Brain microvascular endothelial cell (primary cell): Measurements from ENCODE around the gene SHROOM3.

Source experiments
- DNase-seq: peaks from one replicate; pipeline ENCODE4 v3.0.0-alpha.2; 2020
- H3K27ac ChIP-seq: fragments of 250-450 bp; sonication (Bioruptor Pico); 2 replicates; pipeline ENCODE4 v1.5.1; 2020; ENCODE audit warnings: mild to moderate bottlenecking, moderate library complexity
- H3K27me3 ChIP-seq: fragments of 250-450 bp; sonication (Bioruptor Pico); replicated peaks from 2 replicates; pipeline ENCODE4 v1.5.1; 2020; ENCODE audit warnings: mild to moderate bottlenecking
- H3K36me3 ChIP-seq: fragments of 250-450 bp; sonication (Bioruptor Pico); replicated peaks from 2 replicates; pipeline ENCODE4 v1.5.1; 2020; ENCODE audit warnings: mild to moderate bottlenecking
- H3K4me3 ChIP-seq: 2 replicates; pipeline ENCODE4 v1.5.1; 2011; ENCODE audit warnings: low read depth, mild to moderate bottlenecking, control low read depth, low read length, moderate library complexity
- CTCF ChIP-seq: IDR thresholded peaks from 2 replicates; pipeline ENCODE4 v1.5.1; 2011; ENCODE audit warnings: low read depth, mild to moderate bottlenecking, moderate library complexity, low read length, control low read depth, inconsistent platforms; ENCODE audit errors: missing control alignments
- in situ Hi-C: cut with HindIII; loops from 2 replicates; pipeline ENCODE4 v1.10.0; 2017; ENCODE audit warnings: low sequenced_read_pairs, low pct_ligation_motif_present

Gene SHROOM3

GRCh38 chr4:76623217-76624045 lies 188.4 kb downstream of the SHROOM3 start:
- Histone ChIP-seq H3K4me3 (no peak overlapping the region), H3K36me3 (no peaks in the 10 kb centered on the region), H3K27ac (peak overlapping the region; percentile 86), H3K27me3 (no peaks in the 10 kb centered on the region)
- no peak for TF ChIP-seq CTCF
- in situ Hi-C loops: no loop called here
- peak; percentile 27 for DNase-seq

- Histone ChIP-seq H3K4me3 (no peak overlapping the region), H3K27ac (peak overlapping the region; percentile 86), H3K36me3 (no peaks in the 10 kb centered on the region), H3K27me3 (no peaks in the 10 kb centered on the region)
- peak; percentile 99 for DNase-seq
- in situ Hi-C loops: no loop called here
- TF ChIP-seq CTCF: no peak
These were observed 189.2 kb downstream of the SHROOM3 start for GRCh38 chr4:76624241-76624681.

DNA sequence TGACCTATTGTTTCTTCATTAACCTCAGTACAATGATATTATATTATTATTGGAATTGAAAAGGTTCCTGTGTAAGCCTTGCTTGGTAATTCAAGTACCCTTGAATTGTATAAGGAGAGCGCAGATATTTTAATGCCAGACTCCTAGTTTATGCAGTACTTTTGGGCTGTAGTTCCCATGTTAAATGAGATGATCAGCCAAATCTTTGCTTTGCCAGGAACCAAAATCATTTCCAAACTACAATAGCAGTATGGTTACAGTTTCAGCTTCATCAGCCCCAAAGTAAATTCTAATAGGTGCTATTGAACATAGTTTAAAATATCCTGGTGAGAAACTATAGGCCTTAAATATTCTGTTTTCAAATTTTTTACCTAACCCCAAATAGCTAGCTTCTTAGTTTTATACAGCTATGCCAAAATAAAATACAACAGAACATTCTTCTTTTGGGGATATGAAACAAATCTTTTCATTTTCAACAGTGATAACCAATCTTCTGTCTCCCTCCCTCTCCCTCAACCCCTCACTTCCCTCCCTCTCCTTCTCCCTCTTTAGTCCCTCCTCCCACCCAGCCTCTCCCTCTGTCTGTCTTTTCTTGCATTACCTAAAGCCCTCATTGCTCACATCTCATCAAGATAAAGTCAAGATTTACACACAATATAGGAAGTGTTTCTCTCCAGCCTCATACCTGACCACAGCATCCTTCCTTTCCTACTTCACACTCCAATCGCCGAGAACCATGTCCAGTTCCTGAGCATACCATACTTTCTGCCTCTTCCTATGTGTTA lies 190.1 kb downstream of the SHROOM3 start:
- Histone ChIP-seq H3K4me3 (no peak overlapping the region), H3K27me3 (no peaks in the 10 kb centered on the region), H3K27ac (peak overlapping the region; percentile 86), H3K36me3 (no peaks in the 10 kb centered on the region)
- DNase-seq: no peak
- in situ Hi-C loops: no loop called here
- no peak for TF ChIP-seq CTCF

DNA sequence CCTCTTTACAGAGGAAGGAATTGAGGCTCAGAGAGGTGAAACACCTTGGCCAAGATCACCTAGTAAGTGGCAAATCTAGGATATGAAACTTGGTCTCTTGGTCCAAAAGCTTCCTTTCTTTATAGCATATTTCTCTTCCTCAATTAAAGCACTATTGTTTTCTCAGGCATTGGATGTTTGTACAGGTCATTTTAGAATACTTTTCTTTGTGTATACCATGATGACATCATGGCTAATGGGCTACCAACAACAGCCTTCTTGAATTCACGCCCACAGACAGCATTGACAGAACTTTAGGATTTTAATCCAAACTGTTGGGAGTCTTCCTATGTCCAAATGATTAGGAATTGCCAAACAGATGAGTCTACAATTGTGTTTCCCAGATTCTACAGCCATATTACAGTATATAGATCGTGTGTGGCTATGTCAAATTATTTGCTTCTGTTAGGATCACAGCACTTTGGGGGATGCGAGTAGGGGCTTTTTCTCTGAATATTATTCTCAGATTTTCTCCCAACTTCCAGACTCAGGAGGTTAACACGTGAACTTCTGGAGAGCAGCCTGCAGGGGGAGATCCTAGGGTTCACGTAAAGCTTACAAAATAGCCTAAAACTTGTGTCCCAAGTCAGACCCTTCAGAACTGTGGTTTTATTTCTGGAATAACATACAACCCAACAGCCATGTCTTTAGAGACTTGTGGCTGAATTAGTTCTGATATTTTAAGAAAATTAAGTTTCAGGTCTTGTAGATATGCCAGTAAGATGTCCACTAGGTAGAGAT lies 191.8 kb downstream of the SHROOM3 start:
- H3K4me3 ChIP-seq: no peak overlapping the region
- H3K36me3 ChIP-seq: no peaks in the 10 kb centered on the region
- in situ Hi-C loops: no loop called here
- peak; percentile 72 for TF ChIP-seq CTCF
- DNase-seq: peak; percentile 34
- no peak overlapping the region for H3K27ac ChIP-seq
- H3K27me3 ChIP-seq: no peaks in the 10 kb centered on the region

DNA sequence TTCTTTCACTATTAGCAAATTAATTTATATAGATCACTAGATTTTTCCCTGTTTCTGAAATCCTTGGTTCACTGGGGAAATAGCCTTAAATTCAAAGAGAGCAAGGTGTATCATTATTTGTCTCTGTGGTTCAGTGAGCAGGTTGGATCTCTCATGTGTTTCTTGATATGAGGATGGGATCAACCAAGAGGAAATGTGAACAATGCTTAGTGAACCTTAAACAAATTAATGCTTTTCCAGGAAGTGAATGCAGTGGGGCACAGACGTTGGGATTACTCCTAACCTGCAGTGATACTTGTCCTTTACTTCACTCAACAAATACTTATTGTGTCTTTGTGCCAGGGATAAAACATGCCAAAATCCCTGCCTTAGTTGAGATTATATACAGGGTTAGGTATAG lies 193.2 kb downstream of the SHROOM3 start:
- no peak for DNase-seq
- no peak overlapping the region for H3K4me3 ChIP-seq
- H3K27me3 ChIP-seq: no peaks in the 10 kb centered on the region
- TF ChIP-seq CTCF: no peak
- in situ Hi-C loops: no loop called here
- H3K36me3 ChIP-seq: no peaks in the 10 kb centered on the region
- no peak overlapping the region for H3K27ac ChIP-seq
